RWPE1 (cell line): ENCODE measurements around the gene GSPT1.

Experiments
- CTCF ChIA-PET: fragments of 350-600 bp; sonication (Branson Sonifier 250); formaldehyde crosslinking; extraction: SDS; loops from one replicate; lab custom pipeline; 2021; lab: Yijun Ruan, JAX
- POLR2A ChIA-PET: fragments of 400-600 bp; formaldehyde crosslinking; extraction: SDS; loops from one replicate; lab custom pipeline; 2020; ENCODE audit warnings: antibody characterized with exemption; ENCODE audit not compliant: low non-redundant PET; lab: Yijun Ruan, JAX
- DNase-seq: peaks from one replicate; pipeline ENCODE4 v3.0.0; 2012; ENCODE audit warnings: low spot score
- H3K27ac ChIP-seq: fragments of 450-650 bp; 2 replicates; pipeline ENCODE4 v1.5.1; 2017
- CTCF ChIP-seq: fragments of 450-650 bp; conservative IDR thresholded peaks from 2 replicates; pipeline ENCODE4 v1.5.1; 2017; ENCODE audit warnings: low read depth, mild to moderate bottlenecking

Gene GSPT1

GRCh38 chr16:11875721-11876120 is 40.0 kb downstream of the GSPT1 start:
- H3K27ac ChIP-seq, result no peak overlapping the region
- ChIA-PET CTCF (interaction anchor here (0.6 kb wide), 1 partner anchor 33 kb away, joined by 3 read pairs; no protein-coding TSS in a partner anchor), POLR2A (no interaction called here)
- DNase-seq, result no peak
- TF ChIP-seq CTCF, result no peak

GRCh38 chr16:11871193-11871592 is 44.6 kb downstream of the GSPT1 start:
- ChIA-PET CTCF (no interaction called here), POLR2A (no interaction called here)
- no peak for DNase-seq
- TF ChIP-seq CTCF, result 0 out of 2 replicates have a peak, but pooled peaks have one; percentile 7
- H3K27ac ChIP-seq, result no peak overlapping the region

GRCh38 chr16:11870399-11870798 is 45.4 kb downstream of the GSPT1 start:
- H3K27ac ChIP-seq, result no peak overlapping the region
- TF ChIP-seq CTCF, result no peak
- ChIA-PET POLR2A (no interaction called here), CTCF (no interaction called here)
- DNase-seq, result no peak

GRCh38 chr16:11869353-11870228 is 46.2 kb downstream of the GSPT1 start:
- no peak for TF ChIP-seq CTCF
- CTCF ChIA-PET, result interaction anchor here (0.7 to 0.9 kb wide), 2 partner anchors 26 to 198 kb away, joined by 4 to 5 read pairs; no protein-coding TSS in a partner anchor
- no peak overlapping the region for H3K27ac ChIP-seq
- POLR2A ChIA-PET, result no interaction called here
- no peak for DNase-seq

- H3K27ac ChIP-seq, result 0 out of 2 replicates have a peak overlapping the region, but pooled peaks have one; percentile 27
- no peak for DNase-seq
- ChIA-PET CTCF (no interaction called here), POLR2A (no interaction called here)
- TF ChIP-seq CTCF, result no peak
These were observed 47.3 kb downstream of the GSPT1 start for GRCh38 chr16:11868412-11868980.

GRCh38 chr16:11862489-11862888 is 53.3 kb downstream of the GSPT1 start:
- POLR2A ChIA-PET, result no interaction called here

More at GRCh38 chr16:11862489-11862888, 53.3 kb downstream of the GSPT1 start:
- DNase-seq, result no peak
- no peak for TF ChIP-seq CTCF
- H3K27ac ChIP-seq, result no peak overlapping the region
- CTCF ChIA-PET, result no interaction called here
